HUDEP-2 (cell line): ENCODE measurements around the gene BEX3.
"Not testable (repeated sequence)": the region's sequence is repeated elsewhere in the genome, so short reads cannot be mapped to it uniquely, and the experiment has no call there.

ENCODE experiments used
- DNase-seq, 76 experiments: peaks; one replicate each; lab custom pipeline; 2025; ENCODE audit not compliant: unreplicated experiment in 76 of 76; lab: John Stamatoyannopoulos, UW

BEX3 gene

DNA sequence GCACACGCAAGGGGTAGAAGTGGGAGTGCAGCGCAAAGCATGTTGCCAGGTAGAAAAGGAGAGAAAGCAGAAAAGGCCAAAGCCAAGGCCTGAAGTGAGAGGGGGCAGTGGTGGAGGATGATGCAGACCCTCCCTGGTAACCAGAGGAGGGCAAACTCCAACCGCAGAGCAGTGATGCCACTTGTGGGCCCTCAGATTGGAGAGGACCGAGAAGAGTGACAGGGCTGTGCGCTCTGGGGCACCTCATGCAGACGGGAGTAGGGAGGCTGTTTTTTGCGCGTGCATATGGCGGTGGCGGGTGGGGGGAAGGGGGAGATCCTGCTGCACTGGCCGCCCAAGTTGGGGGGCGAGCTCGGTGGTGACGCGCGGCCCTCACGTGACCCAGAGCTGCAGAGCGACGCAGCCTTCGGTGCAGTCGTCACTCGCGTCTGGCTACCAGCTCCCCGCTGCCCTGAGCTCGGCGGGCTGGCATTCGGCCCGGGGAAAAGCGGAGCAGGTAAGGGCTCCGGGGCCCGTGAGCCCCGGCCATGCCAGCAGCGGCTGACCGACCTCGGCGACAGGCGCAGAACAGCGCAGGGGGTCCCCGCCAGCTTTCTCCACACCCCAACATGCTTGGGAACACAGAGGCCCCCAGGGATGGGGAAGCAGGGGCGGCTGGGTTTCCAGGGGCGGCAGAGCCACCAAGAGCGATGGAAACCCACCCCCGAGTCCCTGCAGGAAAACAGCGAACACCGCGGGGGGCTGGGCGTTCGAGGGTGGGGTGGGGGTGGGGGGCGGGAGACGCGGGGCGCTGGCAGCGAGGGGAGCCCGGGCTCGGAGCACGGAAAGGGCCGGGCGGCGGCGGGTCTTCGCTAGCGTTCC, at the start of gene BEX3:
TSS of gene BEX3 (plus strand) at position 421 of the 861 bp plus-strand sequence. CDS start 984 bp downstream, outside the sequence.
- peak in 14 of 76 experiments; percentile 0 to 37 (median 5) for DNase-seq

DNA sequence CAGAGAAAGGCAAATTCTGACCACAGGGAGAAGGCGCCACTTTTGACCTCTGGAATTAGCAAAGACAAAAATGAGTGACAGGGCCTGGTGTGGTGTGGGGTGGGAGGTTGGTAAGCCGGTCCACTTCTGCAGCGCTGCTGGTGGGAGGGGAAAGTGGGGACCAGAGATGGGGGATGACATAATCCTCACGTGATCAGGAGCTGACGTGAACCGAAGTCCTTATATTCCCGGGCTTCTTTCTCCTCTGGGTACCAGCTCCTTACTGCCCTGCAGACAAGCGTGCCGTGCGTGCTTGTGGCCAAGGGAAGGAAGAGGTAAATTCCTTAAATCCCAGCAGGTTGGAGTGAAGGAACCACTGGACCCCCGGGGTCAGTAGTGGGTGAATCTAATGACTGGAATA, 46.3 kb upstream of the BEX3 start, which contains the start of gene TCEAL7:
TSS of gene TCEAL7 (plus strand) at position 249 of the 400 bp plus-strand sequence. CDS start 1,165 bp downstream, outside the sequence.
- no peak for DNase-seq

DNA sequence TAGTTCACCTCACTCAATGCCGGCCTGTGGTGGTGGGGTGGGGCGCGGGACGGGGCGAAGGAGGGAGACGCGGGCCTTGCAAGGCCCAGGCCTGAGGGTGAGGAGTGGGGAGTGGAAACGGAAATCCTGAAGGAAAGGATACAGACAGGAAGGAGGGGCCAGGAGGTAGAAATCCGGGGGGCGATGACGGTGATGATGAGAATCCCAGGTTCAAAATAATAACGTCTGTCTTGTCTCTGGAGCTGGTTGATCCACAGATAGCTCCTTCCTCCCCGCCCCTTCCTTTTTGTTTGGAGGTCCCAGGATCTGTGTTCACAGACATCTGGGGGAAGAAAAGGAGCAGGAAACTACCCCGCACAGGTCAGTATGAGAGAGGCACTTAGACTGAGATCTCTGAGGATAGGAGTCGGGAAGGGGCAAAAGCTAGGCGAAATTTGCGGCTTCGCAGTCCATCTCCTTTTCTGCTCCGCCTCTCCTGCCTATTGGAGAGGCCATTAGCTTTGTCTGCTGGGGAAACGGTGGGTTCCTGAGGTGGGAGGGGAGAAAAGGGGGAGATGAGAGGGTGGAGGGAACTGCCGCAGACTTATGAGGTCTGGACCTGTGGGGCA, 45.6 kb upstream of the BEX3 start:
- DNase-seq, result no peak

DNA sequence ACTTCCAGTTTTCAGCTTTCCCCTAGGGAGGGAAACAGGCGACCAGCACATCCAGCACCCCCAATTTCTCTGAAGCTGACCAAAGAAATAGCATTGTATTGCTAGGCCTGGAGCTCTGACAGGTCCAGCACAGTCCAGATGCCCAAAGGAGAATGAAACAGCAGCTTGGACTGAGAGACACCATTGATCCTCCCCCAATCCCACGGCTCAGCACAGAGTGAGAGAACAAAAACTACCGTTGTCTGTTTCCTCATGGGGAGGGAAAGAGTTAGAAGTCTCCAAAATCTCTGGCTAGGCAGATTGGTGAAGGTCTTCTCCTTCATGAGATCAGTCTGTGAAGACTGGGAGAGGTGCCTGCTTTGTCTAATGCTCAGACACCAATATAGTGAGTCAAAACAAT, 37.7 kb upstream of the BEX3 start:
- no peak for DNase-seq

DNA sequence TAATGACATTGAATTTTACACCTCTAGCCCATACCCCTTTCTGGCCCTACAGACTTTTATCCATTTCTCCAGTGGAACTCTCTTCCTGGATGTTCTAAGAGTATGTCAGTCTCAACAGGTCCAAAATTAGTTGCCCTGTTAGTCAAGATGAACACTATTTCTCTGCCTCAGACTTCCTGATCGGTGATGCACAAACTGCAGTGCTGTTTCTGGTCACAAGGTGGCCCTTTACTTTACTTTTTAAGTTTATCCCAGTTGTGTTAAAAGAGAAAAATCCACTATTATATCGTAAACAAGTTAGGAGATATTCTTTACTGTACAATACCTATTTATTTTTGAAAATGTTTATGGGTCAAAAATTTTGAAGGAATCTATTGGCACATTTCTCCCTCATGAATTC, 33.2 kb upstream of the BEX3 start:
- peak in 20 of 76 experiments; percentile 0 to 12 (median 2) for DNase-seq

DNA sequence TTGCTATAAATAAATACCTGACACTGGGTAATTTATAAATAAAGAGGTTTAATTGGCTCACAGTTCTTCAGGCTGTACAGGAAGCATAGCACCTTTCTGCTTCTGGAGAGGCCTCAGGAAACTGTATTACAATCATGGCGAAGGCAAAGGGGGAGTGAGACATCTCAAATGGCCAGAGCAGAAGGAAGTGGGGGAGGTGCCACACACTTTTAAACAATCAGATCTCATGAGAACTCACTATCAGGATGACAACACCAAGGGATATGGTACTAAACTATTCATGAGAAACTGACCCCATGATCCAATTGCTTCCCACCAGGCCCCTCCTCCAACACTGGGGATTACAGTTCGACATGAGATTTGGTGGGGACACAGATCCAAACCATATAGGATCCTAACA, 31.7 kb upstream of the BEX3 start:
- no peak for DNase-seq

DNA sequence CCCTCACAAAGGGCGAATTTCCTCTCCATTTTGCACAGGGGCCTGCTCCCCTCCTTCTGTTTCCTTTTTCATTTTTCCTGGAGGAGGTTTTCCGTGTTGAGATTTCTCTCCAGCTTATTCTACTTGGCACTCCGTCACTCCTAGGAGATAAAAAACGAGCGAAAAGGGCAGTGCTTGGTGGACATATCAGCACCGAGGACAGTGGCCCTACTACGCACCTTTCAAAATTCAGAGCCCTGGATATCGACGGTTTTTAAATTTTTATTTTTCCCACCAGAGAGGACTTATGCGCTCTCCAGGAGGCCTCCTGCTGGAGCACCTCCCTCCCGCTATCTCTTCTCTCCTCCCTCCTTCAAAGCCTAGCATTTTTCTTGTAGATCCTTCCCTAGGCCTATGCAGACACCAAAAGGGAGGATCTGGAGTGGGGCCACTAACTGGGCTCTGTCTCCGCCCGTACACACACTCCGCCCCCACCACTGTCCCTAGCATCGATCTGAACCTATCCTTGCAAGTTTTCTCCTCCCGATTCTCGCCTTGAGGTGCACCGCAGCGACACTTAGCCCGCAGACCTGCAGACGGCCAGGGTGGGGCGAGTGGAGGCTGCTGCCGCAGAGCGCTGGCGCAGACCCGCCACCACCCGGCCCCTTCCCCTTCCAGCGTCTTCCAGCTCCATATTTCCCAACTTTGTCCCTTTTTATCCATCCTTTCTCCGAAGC, 28.5 kb upstream of the BEX3 start:
- no peak for DNase-seq

DNA sequence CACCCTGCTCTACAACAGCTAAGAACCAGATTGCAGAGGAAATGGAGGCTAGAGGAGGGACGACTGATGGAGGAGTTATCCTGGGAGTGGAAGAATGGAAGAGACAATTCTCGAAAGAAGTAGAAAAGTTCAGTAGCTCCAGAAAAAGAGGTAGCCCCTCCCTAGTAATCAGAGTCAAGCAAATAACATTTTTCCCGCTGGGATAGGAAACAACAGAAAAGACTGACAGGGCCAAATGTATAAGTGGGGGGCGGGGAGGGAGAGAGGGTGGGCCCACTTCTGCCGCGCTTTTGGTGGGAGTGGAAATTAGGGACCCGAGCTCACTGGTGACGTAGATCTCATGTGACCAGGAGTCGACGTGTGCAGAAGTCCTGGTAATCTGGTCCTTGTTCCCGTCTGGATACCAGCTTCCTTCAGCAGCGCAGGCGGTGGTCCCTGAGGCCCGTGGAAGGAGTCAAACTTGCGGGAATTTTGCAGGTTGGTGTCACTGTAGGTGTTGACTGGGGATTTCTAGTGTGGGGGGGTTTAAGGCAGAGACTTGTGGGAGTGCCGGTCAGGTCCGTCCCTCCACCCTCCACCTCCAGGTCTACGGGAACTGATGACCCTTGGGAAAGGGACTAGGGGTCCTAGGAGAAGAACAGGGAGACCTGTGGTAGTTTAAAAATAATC, 20.1 kb upstream of the BEX3 start, which contains the start of gene TCEAL9:
TSS of gene TCEAL9 (plus strand) at position 377 of the 669 bp plus-strand sequence. CDS start 1,179 bp downstream, outside the sequence.
- DNase-seq, result peak in 4 of 76 experiments; percentile 0 to 5 (median 2)

DNA sequence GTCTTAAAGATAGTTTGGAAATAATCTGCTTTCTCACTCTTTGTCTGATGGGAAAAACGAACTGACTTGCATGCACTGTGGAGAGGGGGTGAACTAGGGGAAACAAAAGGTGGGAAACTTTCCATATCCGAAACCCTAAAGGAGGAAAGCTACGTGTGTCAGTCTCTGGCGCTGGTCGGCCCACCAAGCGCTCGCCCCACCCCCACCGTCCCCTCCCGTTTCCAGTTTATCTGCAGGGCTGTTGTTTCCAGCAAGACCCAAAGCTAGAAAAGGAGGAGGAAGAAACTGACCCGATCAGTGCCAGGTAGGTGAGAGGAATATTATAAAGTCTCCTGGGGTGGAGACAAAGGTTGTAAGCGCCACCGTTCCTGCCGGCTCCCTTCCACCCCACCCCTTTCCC, 19.5 kb upstream of the BEX3 start:
- peak in 1 of 76 experiments; percentile 9 for DNase-seq

DNA sequence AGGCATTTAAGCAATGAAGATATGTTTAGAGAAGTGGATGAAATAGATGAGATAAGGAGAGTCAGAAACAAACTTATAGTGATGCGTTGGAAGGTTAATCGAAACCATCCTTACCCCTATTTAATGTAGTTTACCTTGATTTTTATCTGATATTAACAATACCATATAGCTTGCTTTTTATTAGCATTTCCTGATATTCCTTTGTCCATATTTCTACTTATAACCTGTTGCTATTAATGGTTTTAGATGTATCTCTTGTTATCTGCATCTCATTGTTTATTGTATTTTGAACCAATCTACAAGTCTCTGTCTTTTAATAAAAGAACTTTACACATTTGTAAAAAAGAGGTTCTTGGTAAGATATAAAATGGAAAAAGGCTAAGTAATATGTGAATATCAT, 18.5 kb upstream of the BEX3 start:
- DNase-seq, result no peak

DNA sequence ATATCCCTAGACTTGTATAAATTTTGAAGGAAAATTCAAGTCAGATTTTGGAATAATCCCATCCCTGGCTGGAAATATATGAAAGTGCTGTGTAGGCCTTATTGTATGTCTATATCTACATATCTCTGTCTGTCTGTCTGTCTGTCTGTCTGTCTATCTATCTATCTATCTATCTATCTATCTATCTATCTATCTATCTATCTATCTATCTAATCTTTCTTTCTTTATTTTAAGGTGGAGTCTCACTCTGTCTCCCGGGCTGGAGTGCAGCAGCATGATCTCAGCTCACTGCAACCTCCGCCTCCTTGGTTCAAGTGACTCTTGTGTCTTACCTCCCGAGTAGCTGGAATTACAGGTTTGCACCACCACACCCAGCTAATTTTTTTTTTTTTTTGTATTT, 16.7 kb upstream of the BEX3 start:
- not testable (repeated sequence) for DNase-seq

DNA sequence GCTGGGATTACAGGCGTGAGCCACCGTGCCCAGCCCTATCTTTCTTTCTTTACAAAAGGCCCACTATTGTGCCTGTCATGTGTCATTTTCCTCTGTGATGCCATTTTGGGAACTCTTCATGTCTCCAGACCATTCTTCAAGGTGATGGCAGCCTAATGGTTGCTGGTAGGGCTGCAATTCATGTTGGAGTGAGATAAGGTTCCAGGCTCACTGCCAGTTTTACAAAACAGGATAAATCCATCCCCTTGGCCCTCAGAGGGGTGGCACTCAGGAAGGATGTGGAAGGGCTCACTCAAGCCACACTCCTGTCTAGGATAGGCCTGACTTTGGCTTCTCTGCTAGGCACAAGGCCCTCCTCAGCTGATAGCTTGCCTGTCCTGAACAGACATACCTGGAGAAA, 16.2 kb upstream of the BEX3 start:
- peak in 17 of 76 experiments; percentile 0 to 36 (median 5) for DNase-seq

DNA sequence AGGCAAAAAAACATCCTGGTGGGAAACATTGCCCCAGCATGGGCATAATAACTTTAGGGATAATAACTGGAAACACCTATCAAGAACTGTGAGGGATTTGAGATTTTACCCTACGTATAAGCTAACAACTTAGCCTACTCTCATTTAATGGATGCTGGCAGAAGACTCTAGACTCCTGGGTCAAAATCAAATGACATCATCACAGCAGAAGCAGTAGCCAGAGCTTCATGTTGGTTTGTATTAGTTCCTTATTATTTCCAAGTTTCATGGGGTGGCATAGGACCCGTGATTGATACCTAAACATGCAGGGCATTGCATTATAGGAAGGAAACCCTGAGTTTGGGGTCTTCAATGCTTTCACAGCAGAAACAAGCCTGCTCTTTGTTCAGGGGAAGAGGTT, 15.4 kb upstream of the BEX3 start:
- DNase-seq, result no peak

DNA sequence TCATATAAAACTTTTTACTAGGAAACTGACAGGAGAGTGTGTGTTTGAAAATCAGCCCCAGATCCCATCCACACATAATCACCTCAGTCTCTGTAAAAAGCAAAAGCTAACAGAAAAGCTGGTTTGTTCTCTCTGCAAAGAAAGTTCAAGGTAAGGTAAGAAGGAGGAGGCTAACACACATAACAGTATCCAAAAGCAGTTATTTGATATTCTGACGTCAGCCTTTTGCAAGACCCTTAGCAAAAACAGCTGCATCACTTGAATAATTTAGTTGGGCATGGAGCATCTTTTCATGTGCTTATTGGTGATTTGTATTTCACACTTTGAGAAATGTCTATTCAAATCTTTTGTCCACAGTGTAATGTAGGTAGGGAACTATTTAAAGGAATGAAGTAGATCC, 14.5 kb upstream of the BEX3 start:
- DNase-seq, result no peak

DNA sequence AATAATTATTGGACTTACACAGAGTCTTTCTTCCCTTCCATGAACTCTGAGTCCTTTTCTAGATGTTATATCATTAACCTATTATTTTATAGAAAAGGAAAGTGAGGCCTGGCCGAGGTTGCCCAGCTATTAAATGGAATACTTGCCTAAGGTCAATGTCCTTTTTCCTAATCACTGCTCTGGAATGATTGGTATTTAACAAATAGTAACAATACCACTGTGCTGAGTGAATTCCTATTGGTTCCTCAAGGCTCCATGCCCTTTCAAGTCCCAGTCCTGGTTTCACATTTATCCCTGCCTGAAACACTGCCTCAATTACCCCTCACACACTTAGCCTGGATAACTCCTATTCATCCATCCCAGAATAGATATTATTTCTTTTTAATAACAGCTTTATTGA, 13.9 kb upstream of the BEX3 start:
- no peak for DNase-seq

DNA sequence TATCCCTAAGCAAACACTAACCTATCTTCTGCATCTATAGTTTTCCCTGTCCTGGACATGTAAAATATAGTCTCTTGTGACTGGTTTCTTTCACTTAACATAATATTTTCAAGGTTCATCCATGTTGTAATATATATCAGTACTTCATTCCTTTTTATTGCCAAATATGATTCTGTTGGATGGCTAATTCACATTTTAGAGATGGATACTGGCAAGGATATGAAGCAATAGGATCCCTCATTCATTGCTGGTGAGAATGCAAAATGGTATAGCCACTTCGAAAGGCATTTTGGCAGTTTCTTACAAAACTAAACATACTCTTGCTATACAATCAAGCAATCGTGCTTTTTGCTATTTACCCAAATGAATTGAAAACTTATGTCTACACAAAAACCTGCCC, 13.3 kb upstream of the BEX3 start:
- DNase-seq, result no peak

DNA sequence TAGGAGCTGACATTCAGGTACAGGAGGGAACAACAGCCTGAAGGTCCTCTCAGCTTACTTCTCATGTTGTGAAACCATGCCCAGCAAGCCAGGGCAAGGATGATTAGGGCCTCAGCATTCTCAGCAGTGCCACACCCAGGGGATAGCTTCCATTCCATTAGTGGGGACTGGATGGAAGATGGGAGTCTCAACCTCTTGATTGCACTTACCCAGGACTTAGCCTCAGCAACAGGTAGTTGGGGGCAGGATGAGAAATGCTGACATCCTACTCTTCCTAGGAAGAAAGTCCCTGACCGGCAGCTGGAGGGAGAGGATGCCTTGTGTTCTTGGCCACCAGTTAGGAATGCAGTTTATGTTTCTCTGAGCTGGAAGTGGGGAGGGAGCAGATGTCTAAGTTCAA, 8.8 kb upstream of the BEX3 start:
- DNase-seq, result no peak

DNA sequence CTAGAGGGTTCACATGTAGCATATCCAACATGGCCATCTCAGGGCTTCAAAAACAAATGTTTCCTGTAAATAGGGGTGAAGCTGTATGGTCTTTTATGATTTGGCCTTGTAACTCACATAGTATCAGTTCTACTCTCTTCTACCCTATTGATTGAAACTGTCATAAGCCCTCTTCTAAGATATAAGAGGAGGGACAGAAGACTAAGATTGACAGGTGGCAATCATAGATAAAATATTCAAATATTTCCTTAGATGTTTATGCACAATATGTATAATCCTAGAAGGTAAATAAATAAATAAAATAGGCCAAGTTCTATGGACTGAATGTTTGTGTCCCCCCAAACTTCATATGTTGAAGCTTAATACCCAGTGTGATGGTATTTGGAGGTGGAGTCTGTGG, 6.9 kb upstream of the BEX3 start:
- no peak for DNase-seq

DNA sequence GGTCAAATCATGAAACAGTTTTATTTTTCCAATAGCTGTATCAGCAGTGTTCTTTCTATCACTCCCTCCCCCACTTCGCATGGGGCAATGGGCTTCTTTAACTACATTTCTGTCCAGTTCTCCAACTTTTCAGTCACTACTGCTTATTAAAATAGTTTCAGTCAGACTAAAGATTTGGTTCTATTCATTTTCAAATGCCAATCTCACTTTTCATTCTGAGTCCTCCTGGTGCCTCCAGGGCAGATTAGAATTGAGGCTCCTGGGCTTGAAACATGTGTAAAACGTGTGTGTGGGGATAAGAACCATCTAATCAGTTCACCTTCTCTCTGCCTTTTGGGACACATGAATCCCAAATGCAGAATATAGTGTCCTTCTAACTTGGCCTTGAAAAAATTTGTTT, 3.5 kb upstream of the BEX3 start:
- no peak for DNase-seq

DNA sequence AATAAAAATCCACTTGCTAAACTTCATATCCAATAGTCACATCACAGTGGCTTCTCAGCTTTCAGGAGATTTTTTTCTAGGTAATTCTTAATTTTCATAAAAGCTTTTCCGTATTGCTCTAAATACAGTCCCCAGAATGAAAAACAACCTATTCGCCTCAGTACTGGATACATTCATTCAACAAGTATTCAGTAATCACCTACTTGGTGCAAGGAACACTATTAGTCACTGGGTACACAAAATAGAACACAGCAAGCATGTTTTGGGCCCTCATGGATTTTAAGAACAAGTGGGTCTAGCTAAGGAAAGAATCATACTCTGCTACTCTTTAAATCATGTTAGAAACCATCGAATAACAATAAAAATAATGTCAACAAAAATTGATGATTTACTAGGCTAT, 2.8 kb upstream of the BEX3 start:
- DNase-seq, result no peak

DNA sequence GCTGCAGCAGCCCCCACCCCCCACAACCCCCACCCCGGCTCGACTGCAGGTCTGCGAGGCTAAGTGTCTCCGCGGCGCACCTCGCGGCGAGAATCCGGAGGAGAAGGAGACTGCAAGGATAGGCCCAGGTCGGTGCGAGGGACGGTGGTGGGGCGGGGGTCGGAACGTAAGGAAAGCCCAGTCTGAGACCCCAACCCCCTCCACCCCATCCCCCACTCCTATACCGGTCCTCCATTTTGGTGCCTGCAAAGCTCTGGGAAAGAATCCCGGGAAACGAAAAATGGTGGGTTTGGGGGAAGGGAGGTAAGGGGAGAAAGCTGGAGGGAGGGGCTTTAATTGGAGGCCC, 614 bp downstream of the BEX3 start:
- no peak for DNase-seq
